Measurements from ENCODE around the gene SNRNP70.

Gene SNRNP70

GRCh38 chr19:49148044-49148682 is 62.9 kb downstream of the SNRNP70 start:
- no peak for DNase-seq (ENCODE audit: low read depth in 2 of 2)

DNA sequence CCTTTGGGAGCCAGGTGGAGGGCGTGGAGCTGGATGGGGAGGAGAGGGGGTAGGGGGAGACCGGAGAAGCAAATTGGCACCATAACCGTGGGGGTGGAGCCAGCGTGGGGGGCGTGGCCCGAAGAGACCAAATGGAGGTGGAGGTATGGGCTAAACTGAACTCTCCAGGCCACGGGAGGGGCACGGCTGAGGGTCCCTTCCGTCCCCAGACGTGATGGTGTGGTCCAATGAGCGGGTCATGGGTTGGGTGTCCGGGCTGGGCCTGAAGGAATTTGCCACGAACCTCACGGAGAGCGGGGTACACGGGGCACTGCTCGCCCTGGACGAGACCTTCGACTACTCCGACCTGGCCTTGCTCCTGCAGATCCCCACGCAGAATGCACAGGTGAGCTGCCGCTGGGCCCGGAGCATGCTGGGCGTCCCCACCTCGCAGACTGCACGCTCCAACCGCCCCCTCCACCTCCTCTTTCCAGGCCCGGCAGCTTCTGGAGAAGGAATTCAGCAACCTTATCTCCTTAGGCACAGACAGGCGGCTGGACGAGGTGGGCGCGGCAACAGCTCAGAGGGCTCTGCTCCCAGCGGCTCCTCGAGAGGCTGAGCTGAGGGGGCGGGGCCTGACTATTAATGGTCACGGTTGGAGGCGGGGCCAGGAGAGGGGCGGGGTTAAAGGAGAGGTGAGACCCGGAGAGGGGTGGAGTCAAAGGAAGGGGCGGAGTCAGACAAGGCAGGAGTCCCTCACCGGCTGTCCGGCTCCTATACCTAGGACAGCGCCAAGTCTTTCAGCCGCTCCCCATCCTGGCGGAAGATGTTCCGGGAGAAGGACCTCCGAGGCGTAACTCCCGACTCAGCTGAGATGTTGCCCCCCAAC is 63.8 kb downstream of the SNRNP70 start:
- DNase-seq (ENCODE audit: low read depth in 2 of 2), result peak; percentile 89

GRCh38 chr19:49149652-49150105 is 64.4 kb downstream of the SNRNP70 start:
- peak; percentile 83 to 85 for DNase-seq (ENCODE audit: low read depth in 2 of 2)

DNA sequence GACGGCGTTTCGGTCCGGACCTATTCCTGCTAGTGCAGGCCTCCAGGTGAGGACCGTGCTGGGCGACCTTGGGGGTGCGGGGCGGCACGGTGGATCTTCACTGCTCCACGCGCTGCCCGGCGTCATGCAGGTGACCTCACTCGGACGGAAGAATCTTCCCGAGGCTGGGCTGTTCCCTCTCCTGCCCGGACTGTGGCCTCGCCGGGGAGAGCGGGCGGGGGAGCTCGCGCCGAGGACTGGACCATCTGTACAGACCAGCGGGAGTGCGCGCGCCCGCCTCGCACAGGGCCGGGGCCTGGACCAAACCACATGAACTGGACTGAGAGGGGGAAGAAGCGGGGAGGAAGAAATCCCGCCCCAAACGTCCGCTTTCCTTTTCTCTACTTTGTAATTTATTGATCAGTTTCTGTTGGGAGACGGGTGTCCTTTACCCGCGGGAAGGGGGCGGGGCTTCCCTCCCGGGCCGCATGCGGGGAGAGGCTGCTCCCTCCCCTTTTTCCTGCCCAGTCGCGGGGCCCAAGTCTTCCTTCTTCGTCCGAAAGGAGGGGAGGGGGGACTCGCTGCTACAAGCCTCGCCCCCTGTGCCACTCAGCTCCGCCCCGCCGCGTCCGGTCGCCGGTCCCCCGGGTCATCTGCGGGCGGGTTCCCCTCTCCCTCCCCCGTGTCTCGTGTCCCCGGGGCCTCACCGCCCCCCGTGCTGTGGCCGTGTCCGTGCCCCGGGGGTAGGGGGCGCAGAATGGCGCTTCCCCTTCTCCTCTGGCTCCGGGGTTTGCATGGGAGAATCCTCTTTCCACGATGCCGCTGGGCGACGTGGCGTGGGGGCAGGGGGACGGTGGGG is 65.1 kb downstream of the SNRNP70 start:
- DNase-seq (ENCODE audit: low read depth in 2 of 2), result peak; percentile 64 to 65

GRCh38 chr19:49150944-49151243 is 65.6 kb downstream of the SNRNP70 start:
- DNase-seq (ENCODE audit: low read depth in 2 of 2), result no peak

DNA sequence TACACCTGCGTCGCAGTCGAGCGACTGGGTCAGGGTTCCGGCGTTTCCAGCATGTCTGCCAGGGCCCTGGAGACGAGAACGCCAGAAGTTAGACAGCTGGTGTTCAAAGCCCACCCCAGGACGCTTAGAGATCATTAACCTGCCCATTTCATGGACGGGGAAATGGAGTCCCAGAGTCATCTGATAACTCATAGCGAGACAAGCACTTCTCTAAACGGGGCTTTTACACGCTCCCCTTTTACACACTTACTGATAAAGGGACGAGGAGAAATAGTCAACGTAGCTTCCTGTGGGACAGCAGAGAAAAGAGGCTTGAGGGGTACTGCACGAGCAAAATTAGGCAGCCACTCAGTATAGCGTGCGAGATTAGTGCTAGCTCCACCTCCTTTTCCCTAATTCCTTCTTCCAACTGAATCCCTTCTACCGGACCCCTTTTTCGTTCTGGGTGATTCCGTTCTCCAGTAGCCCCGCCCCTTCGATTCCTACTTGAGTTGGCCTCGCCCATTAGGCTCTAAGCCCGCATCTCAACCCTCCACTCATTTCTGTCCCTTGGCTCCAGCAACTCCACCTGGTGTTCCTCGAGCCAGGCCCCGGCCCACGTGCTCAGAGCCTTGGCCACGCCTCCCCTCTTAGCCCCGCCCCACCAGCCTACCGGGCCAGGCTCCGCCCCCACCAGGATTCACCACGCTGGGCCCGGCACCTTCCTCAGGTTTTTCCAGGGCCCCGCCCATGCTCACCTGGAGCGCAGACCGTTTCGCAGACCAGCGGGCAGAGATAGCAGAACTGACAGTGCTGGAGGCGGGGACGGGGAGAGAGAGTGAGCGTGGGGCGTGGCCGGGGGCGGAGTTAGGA is 66.2 kb downstream of the SNRNP70 start:
- DNase-seq (ENCODE audit: low read depth in 2 of 2), result no peak

DNA sequence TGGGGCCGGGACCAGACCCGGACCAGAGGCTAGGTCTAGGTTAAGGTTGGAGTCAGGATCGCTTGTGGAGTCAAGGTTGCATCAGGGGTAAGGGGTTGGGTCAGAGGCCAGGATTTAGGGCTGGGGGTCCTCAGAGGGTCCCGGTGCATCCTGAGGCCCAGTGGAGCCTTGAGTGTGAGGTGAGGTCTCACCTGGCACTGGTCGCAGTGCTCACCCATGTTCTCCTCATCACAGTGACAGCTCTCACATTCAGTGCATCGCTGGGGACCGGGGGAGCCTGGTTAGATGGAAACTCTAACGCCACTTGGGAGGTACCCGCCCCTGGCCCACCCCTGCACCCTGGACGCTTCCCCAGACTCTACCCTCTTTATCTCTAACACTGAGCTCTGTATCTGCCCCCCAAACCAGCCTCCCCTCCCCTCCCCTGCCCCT is 66.9 kb downstream of the SNRNP70 start:
- no peak for DNase-seq (ENCODE audit: low read depth in 2 of 2)

DNA sequence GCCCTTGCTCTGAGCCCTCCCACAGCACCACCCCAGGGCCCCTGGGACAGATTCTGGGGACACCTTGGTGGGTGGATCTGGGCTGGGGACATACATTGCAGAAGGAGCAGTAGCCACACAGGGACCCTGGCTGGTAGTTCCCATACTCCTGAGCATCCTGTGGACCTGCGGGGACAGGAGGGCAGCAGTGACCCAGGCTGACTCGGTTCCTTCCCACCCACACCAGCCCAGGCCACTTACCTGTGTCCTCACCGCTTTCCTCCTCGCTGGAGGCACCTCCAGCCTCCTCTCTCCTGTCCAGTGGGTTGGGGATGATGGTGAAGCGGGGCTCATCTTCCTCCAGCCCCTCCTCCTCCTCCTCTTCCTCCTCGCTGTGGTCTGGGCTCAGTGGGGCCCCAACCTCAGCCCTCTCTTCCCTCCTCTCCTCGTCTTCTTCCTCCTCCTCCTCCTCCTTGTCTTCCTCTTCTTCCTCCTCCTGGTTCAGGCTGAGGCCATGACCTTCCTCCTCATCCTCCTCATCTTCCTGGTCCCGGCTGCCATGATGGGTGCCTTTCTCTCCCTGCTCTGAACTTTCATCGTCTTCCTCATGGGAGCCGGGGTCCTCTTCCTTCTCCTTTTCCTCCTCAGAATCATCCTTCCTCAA is 68.0 kb downstream of the SNRNP70 start:
- no peak for DNase-seq (ENCODE audit: low read depth in 2 of 2)

DNA sequence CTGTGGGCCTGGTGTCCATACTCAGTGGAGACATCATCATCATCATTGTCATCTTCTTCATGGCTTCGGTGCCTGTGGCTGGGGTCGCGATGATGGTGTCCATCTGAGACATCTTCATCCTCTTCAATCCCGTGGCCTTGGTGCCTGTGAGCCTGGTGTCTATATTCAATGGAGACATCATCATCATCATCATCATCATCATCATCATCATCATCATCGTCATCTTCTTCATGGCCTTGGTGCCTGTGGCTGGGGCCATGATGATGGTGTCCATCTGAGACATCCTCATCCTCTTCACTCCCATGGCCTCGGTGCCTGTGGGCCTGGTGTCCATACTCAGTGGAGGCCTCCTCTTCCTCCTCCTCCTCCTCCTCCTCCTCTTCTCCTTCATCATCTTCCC is 69.0 kb downstream of the SNRNP70 start:
- DNase-seq (ENCODE audit: low read depth in 2 of 2), result no peak

DNA sequence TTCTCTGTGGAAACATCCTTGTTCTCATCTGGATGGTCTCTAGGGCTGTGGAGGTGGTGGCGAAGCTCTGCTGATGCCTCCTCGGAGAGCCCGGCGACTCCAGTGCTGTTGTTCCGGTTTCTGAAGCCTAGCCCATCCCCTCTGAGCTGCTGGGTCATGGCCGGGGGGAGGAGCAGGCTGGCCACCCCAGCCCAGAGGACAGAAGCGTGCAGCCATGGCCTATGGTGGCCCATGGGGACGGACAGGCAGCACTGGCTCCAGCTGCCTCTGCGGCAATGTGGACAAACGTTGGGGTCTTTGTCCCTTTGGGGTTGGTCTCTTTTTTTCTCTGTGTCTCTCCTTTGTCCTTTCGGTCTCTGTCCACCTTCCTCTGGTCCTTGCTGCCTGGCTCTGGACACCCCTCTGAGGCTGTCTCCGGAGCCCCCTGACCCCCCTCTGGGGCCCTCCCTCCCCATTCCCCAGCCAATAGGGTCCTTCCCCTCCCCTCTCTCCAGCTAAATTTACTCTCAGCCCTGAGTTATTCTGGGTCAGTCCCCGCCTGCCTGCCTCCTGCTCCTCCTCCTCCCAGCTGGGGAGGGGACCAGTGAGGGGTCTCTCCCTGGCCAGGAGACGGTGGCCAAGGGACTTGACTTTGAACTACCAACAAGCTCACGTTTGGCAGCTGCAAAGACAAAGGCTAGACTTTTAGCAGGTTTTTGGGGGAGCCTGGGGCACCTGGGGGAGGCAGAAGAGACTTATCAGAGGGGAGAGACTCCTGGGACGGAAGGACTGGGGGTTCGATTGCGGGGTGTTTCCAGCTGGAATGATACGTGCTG is 70.0 kb downstream of the SNRNP70 start, which contains the start of gene HRC:
Gene HRC (minus strand): TSS at position 392 of the 815 bp plus-strand sequence. CDS start 159 bp downstream, at position 233.
- no peak for DNase-seq (ENCODE audit: low read depth in 2 of 2)

- no peak for DNase-seq (ENCODE audit: low read depth in 2 of 2)
Measured at GRCh38 chr19:49155820-49156346, 70.6 kb downstream of the SNRNP70 start.

- peak; percentile 48 to 49 for DNase-seq (ENCODE audit: low read depth in 2 of 2)
Measured at GRCh38 chr19:49157445-49158224, 72.4 kb downstream of the SNRNP70 start, which contains the start of gene TRPM4. TRPM4 (plus strand) TSS chr19:49157792; CDS start chr19:49157867, 75 bp downstream.
